Tibial nerve (tissue), 3 donors: Measurements from ENCODE around the gene MAGI1.

Experiments
- CTCF ChIP-seq, 5 experiments: fragments of 200-600 bp in 3 of 5; fragments of 450-650 bp in 2 of 5; sonication (generic) in 3 of 5; IDR thresholded peaks; one replicate each; pipeline ENCODE4 v1.5.1; 2016 to 2019; ENCODE audit warnings: antibody characterized with exemption in 5 of 5, mild to moderate bottlenecking in 3 of 5, moderate library complexity in 2 of 5
- POLR2A ChIP-seq, 2 donors: fragments of 450-650 bp; IDR thresholded peaks; one replicate each; pipeline ENCODE4 v1.6.1; 2017; ENCODE audit warnings: antibody characterized with exemption in 2 of 2, mild to moderate bottlenecking in 2 of 2, moderate library complexity in 2 of 2

GRCh38 chr3:65986285-65986684 lies 52.4 kb downstream of the MAGI1 start:
- TF ChIP-seq POLR2A (IDR thresholded peaks at IDR 0.05) (no peak), CTCF (IDR thresholded peaks at IDR 0.05) (no peak)
